Endothelial cell of umbilical vein (primary cell): Measurements from ENCODE around the gene CCNI. TPM values are rescaled to one million over a fixed set of nuclear protein-coding genes. Genes with fewer than 3 reads are reported as not detected.
A peak's percentile ranks its signal among the peaks of the same experiment; 100 is the strongest.

ENCODE experiments used
- BruUV-seq: library from RNA; stranded (reverse); fragments of 400-500 nt; replicated peaks from 2 replicates; lab custom pipeline; 2021; lab: Mats Ljungman, UMichigan
- CTCF ChIA-PET: fragments of 300-600, 350-600 bp; sonication (Branson Sonifier 250); formaldehyde crosslinking; loops from one replicate; lab custom pipeline; 2021; ENCODE audit warnings: antibody characterized with exemption, inconsistent platforms; lab: Charles Lee
- POLR2A ChIA-PET: fragments of 300-600, 350-600 bp; sonication (Branson Sonifier 250); formaldehyde crosslinking; loops from one replicate; lab custom pipeline; 2021; ENCODE audit warnings: antibody characterized with exemption, inconsistent platforms; lab: Charles Lee
- DNase-seq: peaks from one replicate; pipeline ENCODE4 v3.0.0-alpha.2; 2011; ENCODE audit warnings: low read depth, low spot score
- FAIRE-seq: peaks from 2 replicates; lab custom pipeline; 2011; peaks lifted over from hg19 to GRCh38; lab: Jason Lieb, UNC
- H2AFZ ChIP-seq: 2 replicates; pipeline ENCODE4 v1.6.0; 2012; ENCODE audit warnings: low read depth, low read length, control low read depth, inconsistent platforms
- H3K27ac ChIP-seq: 2 replicates; pipeline ENCODE4 v1.5.1; 2011; ENCODE audit warnings: low read depth, mild to moderate bottlenecking, control low read depth, low read length, moderate library complexity; ENCODE audit not compliant: insufficient read depth
- H3K27me3 ChIP-seq, 2 experiments: 2 replicates each; pipeline versions ENCODE4 v1.6.0 to v1.6.1; 2011; ENCODE audit warnings: low read length in 2 of 2, mixed read lengths in 1 of 2; ENCODE audit not compliant: control insufficient read depth in 2 of 2, insufficient read depth in 2 of 2
- H3K36me3 ChIP-seq, 2 experiments: 2 replicates in 1 of 2; 3 replicates in 1 of 2; pipeline ENCODE4 v1.5.1; 2011; ENCODE audit warnings: low read length in 2 of 2, mild to moderate bottlenecking in 1 of 2, moderate library complexity in 1 of 2; ENCODE audit not compliant: control insufficient read depth in 2 of 2, insufficient read depth in 2 of 2; ENCODE audit errors: extremely low read depth in 1 of 2
- H3K4me1 ChIP-seq: 3 replicates; pipeline ENCODE4 v1.5.1; 2011; ENCODE audit warnings: mild to moderate bottlenecking, low read length; ENCODE audit not compliant: control insufficient read depth, insufficient read depth; ENCODE audit errors: extremely low read depth
- H3K4me2 ChIP-seq: 2 replicates; pipeline ENCODE4 v1.6.1; 2011; ENCODE audit warnings: low read length, control low read depth, mixed read lengths; ENCODE audit not compliant: insufficient read depth
- H3K4me3 ChIP-seq, 3 experiments: fragments of 200-600 bp in 1 of 3; sonication (generic), shearing (Covaris generic) in 1 of 3; replicated peaks in 1 of 3; 2 replicates each; pipeline ENCODE4 v1.5.1; 2011 to 2016; ENCODE audit warnings: control low read depth in 3 of 3, low read length in 3 of 3, mild to moderate bottlenecking in 2 of 3, inconsistent platforms in 1 of 3, low read depth in 1 of 3, moderate library complexity in 1 of 3; ENCODE audit not compliant: insufficient read depth in 1 of 3
- H3K79me2 ChIP-seq: 2 replicates; pipeline ENCODE4 v1.6.0; 2012; ENCODE audit warnings: low read length, inconsistent platforms; ENCODE audit not compliant: control insufficient read depth, insufficient read depth
- H3K9ac ChIP-seq: replicated peaks from 2 replicates; pipeline ENCODE3; 2011; ENCODE audit warnings: low read length, control low read depth; ENCODE audit not compliant: insufficient read depth; ENCODE audit errors: extremely low read depth
- H3K9me1 ChIP-seq: replicated peaks from 3 replicates; pipeline ENCODE4 v1.6.0; 2011; ENCODE audit warnings: mild to moderate bottlenecking, low read length; ENCODE audit not compliant: control insufficient read depth, insufficient read depth; ENCODE audit errors: extremely low read depth
- H3K9me3 ChIP-seq: replicated peaks from 2 replicates; pipeline ENCODE4 v1.5.1; 2012; ENCODE audit warnings: low read length, inconsistent platforms; ENCODE audit not compliant: control insufficient read depth, insufficient read depth
- H4K20me1 ChIP-seq: replicated peaks from 2 replicates; pipeline ENCODE3; 2011; ENCODE audit warnings: mild to moderate bottlenecking, low read length; ENCODE audit not compliant: control insufficient read depth, insufficient read depth; ENCODE audit errors: extremely low read depth
- EZH2 ChIP-seq: IDR thresholded peaks from 2 replicates; pipeline ENCODE4 v1.6.1; 2012; ENCODE audit warnings: borderline replicate concordance, low read depth, mild to moderate bottlenecking, moderate library complexity, low read length, inconsistent platforms; ENCODE audit not compliant: severe bottlenecking
- GATA2 ChIP-seq: IDR thresholded peaks from 2 replicates; pipeline ENCODE4 v1.7.0; 2011; ENCODE audit warnings: low read depth, mild to moderate bottlenecking, moderate library complexity, mixed read lengths, low read length; ENCODE audit not compliant: insufficient read length, insufficient read depth
- MYC ChIP-seq: IDR thresholded peaks from one replicate; pipeline ENCODE4 v1.6.1; 2011; ENCODE audit warnings: mild to moderate bottlenecking, low read depth, low read length
- POLR2A ChIP-seq: IDR thresholded peaks from 2 replicates; pipeline ENCODE4 v1.6.1; 2012; ENCODE audit warnings: low read depth, mild to moderate bottlenecking, control low read depth, low read length
- POLR2AphosphoS5 ChIP-seq: IDR thresholded peaks from 2 replicates; pipeline ENCODE4 v1.6.1; 2012; ENCODE audit warnings: low read depth, mild to moderate bottlenecking, control low read depth, low read length, moderate library complexity; ENCODE audit not compliant: insufficient read depth
- dilution Hi-C: fragments of 300-500 bp; cut with MboI; formaldehyde crosslinking; loops from one replicate; pipeline ENCODE4 v1.15.0; 2019; ENCODE audit warnings: low sequenced_read_pairs; ENCODE audit not compliant: extremely low pct_ligation_motif_present
- intact Hi-C: fragments of 100-400 bp; cut with micrococcal nuclease; formaldehyde crosslinking; loops from one replicate; pipeline ENCODE4 v1.10.0; 2022
- polyA plus RNA-seq, 4 experiments: library from polyadenylated mRNA; depleted of rRNA in 3 of 4; stranded (reverse) in 3 of 4; unstranded in 1 of 4; fragments of >200 nt; gene quantifications; 2 replicates each; pipeline versions ENCODE4 v1.2.1 to v1.2.3, GENCODE V29; 2011 to 2012; ENCODE audit warnings: missing spikeins in 1 of 4
- total RNA-seq: library from RNA; stranded (reverse); gene quantifications from 2 replicates; pipeline ENCODE4 v1.2.3, GENCODE V29; 2021
- TF ChIP-seq, protein P1 (sequence below): IDR thresholded peaks from 2 replicates; pipeline ENCODE4 v1.6.1; 2011; ENCODE audit not compliant: insufficient read depth, insufficient read length

CCNI gene
- total and polyA plus RNA-seq, 2 donors (not counting 3 experiments of a cell fraction or from before 2014, with no cell fraction given): 88.6 to 212 TPM

DNA sequence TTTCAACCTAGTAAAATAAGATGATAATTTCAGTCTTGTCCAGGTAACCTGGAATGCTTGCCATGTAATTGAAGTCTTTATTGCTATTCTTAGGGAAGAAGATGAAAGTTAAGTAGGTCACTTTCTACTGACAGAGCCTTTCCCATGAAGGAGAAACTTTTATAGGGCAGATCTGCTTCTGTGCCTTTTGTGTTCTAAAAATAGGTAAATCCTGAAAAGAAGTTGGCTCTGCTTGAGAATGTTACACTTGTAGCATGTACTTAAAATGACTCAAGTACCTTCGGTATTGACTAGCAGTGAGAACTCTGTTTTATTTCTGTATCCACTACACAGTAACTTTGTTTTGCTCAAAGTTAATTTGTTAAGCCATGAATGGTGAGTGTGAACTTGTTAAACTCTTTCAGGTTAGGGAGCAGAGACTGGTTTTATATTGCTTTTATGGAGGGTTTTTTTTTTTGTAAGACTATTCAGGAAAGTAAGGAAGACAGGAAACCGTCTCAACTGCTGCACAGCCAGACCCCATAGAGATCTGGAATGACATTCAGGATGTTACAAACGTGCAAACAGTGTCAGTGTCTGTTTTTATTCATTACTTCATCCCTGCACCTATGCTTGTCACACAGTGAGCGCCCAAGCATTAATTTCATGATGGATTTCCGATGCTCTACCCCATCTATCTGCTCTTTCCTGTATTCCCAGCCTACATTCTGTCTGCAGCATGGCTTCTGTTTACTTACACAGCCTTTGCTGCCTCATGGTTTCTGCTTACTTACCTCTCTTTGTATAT is 73.3 kb downstream of the CCNI start:
- dilution Hi-C loops (no loop called here), intact Hi-C loops (loop anchor here (1.0 kb wide), 1 partner anchor 18 kb away; no protein-coding TSS in a partner anchor)
- H3K4me3 ChIP-seq: peak overlapping the region in 1 of 3 experiments; percentile 13
- peak overlapping the region; percentile 75 for H3K9ac ChIP-seq
- peaks cover 53% of the 10 kb centered on the region for H3K4me1 ChIP-seq
- no peaks in the 10 kb centered on the region for H3K9me1 ChIP-seq
- H2AFZ ChIP-seq: no peak overlapping the region
- FAIRE-seq (peak; percentile 61), DNase-seq (peak; percentile 67)
- no peaks in the 10 kb centered on the region for H4K20me1 ChIP-seq
- peaks cover 12% of the 10 kb centered on the region for H3K79me2 ChIP-seq
- peaks cover 8 to 13% of the 10 kb centered on the region in 2 experiments for H3K36me3 ChIP-seq
- TF ChIP-seq GATA2: no peak
- TF ChIP-seq, protein P1, sequence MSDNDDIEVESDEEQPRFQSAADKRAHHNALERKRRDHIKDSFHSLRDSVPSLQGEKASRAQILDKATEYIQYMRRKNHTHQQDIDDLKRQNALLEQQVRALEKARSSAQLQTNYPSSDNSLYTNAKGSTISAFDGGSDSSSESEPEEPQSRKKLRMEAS: no peak
- no peak for TF ChIP-seq POLR2AphosphoS5
- TF ChIP-seq POLR2A: no peak
- TF ChIP-seq MYC: no peak
- TF ChIP-seq EZH2: no peak
- peak overlapping the region; percentile 84 for H3K4me2 ChIP-seq
- H3K27me3 ChIP-seq: no peaks in the 10 kb centered on the region
- H3K9me3 ChIP-seq: no peaks in the 10 kb centered on the region
- POLR2A ChIA-PET: no interaction called here
- CTCF ChIA-PET: interaction anchor here (0.6 to 1.5 kb wide), 11 partner anchors 8 to 201 kb away, joined by 3 to 8 read pairs (median 3); no protein-coding TSS in a partner anchor
- peak overlapping the region; percentile 80 for H3K27ac ChIP-seq
- TSS peak; percentile 65 for BruUV-seq
